Stimulated activated CD8-positive, alpha-beta memory T cell treated with anti-CD3 and anti-CD28 coated beads, Interleukin-4, amount 100 ng/mL, for 4 hours (primary cell): ENCODE results near the gene SPI1.

Experiments
- DNase-seq, 2 donors: peaks; one replicate each; pipeline ENCODE4 v3.0.0-alpha.2; 2020; ENCODE audit warnings: low read depth in 2 of 2, low spot score in 1 of 2

SPI1 gene

DNA sequence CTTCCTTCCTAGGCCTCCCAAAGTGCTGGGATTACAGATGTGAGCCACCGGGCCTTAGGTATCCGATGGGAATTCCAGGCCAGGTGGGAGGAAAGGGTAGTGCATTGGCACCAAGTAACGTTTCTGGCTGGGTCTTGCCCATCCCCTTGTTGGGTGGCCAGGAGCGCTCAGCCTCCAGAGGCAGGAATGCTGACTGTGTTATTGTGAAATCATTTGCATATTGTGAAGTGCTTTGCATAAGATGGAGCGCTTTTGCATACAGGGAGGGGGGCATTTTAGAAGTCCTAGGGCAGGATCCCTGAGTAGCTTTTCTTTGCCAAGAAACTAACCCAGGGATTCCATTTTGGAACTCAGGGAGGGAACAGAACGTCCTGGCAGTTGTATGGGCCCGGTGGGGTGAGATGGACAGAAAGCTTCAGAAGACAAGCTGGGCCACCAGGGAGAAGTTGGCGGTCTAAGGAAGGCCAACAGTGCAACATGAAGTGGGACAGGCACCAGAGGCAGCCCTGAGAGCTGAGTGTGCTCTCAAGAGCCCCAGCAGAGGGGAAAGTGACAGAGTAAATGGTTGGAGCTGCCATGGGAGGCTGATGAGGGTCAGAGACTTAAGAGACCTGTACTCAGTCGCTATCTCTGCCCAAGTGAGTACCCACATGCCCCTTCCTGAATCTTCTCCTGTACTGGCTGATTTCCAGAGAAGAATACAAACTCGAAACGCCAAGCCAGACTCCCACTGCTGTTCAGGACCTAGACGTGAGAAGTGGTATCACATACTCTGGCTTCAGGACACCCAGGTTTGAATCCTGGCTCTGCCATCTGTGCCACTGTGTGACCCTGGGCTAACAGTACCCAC, 28.8 kb upstream of the SPI1 start:
- no peak for DNase-seq

- no peak for DNase-seq
These were observed 25.2 kb upstream of the SPI1 start for GRCh38 chr11:47403571-47403970.

- DNase-seq, result no peak
These were observed 24.8 kb upstream of the SPI1 start for GRCh38 chr11:47403135-47403534.

GRCh38 chr11:47400768-47401279, 22.5 kb upstream of the SPI1 start:
- no peak for DNase-seq

GRCh38 chr11:47399860-47400767, 21.8 kb upstream of the SPI1 start:
- peak in 1 of 2 donors; percentile 26 for DNase-seq

GRCh38 chr11:47398551-47398950, 20.2 kb upstream of the SPI1 start:
- DNase-seq, result no peak

DNA sequence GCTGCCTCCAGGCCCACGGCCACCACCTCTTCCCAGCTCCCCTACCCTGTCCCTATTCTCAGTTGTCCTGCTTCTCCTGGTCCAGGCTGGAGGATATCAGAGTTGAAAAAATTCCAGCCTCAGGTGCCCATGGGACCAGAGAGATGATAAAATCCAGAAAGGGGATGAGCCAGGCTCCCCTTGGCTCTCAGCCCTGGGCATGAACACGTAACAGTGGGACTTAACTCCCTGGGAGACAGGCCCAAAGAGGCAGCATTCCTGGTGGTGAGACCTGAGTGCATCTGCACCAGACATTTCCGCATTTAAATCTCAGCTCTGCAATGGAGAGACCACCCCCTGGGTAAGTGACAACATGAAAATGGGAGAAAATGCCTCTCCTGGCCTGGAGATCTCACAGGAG, 19.7 kb upstream of the SPI1 start:
- DNase-seq, result no peak

DNA sequence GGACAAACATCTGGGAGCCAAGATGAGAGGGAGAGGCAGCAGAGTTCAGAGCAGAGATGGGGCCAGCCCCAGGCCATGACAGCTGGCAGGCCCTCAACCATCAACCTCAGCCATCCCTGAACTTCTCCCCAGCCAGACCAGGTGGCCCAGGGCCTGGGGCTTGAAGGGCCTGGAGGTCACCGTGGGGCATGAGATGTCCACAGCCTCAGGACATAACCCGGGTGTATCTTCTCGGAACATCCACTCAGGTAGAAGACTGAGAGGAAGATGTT, 17.6 kb upstream of the SPI1 start:
- no peak for DNase-seq

- no peak for DNase-seq
These were observed 17.1 kb upstream of the SPI1 start for GRCh38 chr11:47395223-47396048.

DNA sequence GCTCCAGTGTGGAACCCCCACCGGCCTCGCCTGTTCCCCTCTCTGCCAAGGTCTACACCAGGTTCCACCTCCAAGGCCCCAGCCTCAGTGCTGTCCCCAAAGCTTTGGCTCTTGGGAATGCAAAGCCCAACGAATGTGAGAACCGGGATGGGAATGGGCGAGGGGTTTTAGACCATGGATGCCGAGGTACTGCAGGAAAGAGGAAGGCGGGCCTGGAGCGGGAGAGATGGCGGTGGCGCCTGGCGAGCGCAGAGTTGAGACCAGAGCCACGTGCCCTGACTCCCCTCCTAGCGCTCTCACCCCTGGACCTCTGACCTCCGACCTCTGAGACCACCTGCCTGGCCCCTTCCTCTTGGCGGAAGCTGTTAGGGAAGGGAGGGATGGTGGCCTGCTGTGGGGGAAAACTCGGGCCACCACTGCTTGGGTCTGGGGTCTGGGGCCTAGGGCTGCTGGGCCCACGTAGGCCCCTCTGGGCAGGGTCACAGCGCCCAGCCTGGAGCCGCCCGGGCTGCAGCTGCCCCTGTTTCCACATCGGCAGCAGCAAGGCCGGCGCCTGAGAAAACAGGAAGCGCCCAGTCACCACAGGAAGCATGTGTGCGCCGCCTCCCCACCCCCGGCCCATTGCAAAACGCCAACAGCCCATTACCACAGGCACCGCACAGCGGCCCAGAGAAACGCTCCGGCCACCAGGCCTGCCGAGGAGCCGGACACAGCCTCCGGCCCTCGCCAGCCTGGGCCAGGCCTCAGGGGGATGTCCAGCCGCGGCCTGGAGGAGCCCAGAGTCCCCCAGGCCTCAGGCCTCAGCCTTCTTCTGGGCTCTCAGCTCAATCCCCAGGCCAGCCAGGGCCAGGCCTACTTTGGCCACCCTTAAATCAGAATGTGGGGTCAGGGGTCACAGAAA, 16.2 kb upstream of the SPI1 start:
- peak in 1 of 2 donors; percentile 24 for DNase-seq

DNA sequence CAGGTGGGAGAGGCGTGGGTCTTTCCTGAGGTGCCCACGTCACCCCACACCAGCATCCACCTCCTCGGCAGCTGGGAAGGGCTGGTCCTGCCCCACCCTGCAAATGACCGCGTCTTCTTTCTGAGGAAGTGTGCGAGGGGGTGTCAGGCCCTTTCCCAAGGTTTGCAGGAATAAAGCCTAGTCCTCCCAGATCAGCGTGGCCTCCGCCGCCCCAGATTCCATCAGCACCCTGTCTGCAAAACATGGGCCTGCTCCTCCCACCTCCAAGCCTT, 15.6 kb upstream of the SPI1 start:
- DNase-seq, result no peak

DNA sequence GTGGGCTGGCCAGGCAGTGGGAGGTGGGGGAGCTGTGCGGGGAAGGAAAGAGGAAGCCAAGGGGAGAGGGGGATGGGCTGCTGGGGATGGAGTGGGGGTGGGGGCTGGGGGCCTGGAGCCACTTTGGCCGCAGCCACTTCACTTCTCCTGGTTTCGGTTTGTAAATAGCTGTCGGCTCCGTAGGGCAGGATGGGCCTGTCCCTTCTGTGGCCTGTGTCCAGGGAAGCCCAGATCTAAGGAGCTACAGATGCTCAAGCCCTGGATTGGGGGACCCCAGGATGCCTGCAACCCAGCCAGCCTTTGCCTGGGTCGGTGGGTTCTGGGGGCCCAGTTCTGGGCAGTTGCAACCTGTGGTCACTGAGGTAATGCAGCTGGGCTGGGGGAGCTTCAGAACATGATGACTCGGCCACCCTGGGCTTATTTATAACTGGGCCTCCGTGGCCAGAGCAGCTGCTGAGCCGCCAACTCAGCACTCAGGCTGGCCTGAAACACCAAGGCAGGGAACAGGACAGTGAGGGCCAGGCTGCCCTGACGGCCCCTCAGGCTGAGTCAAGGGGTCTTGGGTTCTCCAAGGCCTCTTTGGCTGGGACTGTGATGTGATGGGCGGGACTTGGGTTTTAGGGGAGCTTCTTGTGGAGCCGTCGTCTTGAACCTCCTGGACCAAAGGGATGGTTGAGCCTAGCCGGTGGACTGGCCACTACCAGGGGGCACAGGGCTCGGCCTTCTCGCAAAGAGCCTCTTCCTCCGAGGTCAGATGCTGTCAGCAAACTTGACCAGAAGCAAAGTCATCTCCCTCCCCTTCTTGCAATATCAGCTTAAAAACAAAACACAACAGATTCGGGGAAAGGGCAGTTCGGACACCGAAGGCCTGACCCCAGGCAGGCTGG, 15.1 kb upstream of the SPI1 start:
- DNase-seq, result no peak

DNA sequence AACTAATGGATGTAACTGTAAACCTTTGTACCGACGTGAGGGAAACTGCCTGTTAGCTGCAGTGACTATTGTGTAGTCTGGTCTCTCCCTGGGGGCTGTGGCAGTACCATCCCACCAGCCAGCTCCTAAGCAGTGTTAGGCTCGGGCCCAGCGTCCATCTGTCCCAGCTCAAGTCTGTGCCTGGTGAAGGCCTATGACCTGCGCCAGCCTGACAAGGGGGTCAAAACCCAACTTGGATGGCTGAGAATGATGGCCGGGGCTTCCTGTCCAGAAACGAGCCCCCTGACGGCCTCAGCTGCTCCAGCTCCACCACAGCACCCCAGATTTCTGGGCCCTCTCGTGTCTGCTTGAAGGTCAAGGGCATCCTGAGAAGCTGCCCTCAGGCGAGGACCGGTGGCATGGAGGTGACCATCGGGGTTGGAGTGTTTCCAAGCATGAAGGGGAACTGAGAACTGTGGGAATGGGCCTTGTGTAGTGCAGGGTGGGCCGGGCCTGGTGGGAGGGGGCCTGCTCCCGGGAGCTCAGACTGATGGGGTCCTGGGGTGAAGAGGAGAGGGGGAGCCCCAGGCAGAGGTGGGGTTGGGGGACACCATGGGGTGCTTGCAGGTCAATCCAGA, 14.3 kb upstream of the SPI1 start:
- no peak for DNase-seq

- no peak for DNase-seq
These were observed 13.5 kb upstream of the SPI1 start for GRCh38 chr11:47391711-47392432.

GRCh38 chr11:47391077-47391583, 12.8 kb upstream of the SPI1 start:
- no peak for DNase-seq

DNA sequence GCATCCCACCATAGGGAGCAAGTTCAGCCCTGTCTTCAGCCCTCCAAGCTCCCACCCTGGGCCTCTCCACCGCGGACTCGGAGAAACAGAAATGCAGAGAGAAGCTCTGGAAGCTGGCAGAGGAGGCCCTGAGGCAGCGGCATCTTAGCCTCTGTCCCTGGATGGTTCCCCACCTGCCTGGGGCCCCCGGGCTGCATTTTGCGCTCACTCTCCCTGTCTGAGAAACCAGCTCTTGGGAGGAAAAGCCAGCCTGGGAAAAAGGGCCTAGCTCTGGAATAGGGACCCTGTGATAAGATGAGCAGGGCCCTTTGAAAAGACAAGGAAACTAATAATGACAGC, 12.0 kb upstream of the SPI1 start:
- no peak for DNase-seq

GRCh38 chr11:47389577-47390421, 11.5 kb upstream of the SPI1 start:
- DNase-seq, result no peak
